ENCODE results near the gene ZNF107.

DNA sequence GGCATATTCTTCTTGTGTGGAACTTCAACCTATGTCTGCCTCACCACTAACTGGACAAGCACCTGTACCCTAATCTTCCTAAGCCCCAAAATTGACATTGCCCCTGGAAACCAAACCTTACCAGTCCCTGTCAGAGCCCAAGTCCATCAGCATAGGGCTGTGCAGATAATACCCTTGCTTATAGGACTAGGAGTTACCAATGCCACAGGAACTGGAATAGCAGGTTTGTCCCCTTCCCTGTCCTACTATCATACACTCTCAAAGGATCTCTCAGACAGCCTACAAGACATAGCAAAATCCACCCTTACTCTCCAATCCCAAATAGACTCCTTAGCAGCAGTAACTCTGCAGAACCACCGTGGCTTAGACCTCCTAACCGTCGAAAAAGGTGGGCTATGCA is 19.8 kb downstream of the ZNF107 start:
- TF ChIP-seq POLR2A (IDR thresholded peaks at IDR 0.05) (no peak), CTCF (IDR thresholded peaks at IDR 0.05) (no peak)
